Astrocyte of the cerebellum (primary cell): ENCODE measurements around the gene SUSD2.

Source experiments
- DNase-seq: peaks from one replicate; pipeline ENCODE4 v3.0.0-alpha.2; 2011; ENCODE audit warnings: low read depth
- H3K4me3 ChIP-seq: 2 replicates; pipeline ENCODE4 v1.5.1; 2011; ENCODE audit warnings: mild to moderate bottlenecking, low read depth, low read length, moderate library complexity
- CTCF ChIP-seq: IDR thresholded peaks from 2 replicates; pipeline ENCODE4 v1.5.1; 2012; ENCODE audit warnings: low read length, low read depth, moderate library complexity, mild to moderate bottlenecking; ENCODE audit errors: missing control alignments
- in situ Hi-C: cut with HindIII; loops from 2 replicates; pipeline ENCODE4 v1.10.0; 2017; ENCODE audit warnings: low sequenced_read_pairs

Gene SUSD2

GRCh38 chr22:24186352-24186740 lies 5.1 kb downstream of the SUSD2 start:
- in situ Hi-C loops, result no loop called here
- H3K4me3 ChIP-seq, result no peak overlapping the region
- DNase-seq, result no peak
- no peak for TF ChIP-seq CTCF

GRCh38 chr22:24186892-24187670 lies 5.8 kb downstream of the SUSD2 start:
- H3K4me3 ChIP-seq, result no peak overlapping the region
- no peak for TF ChIP-seq CTCF
- in situ Hi-C loops, result no loop called here
- no peak for DNase-seq

- TF ChIP-seq CTCF, result no peak
- H3K4me3 ChIP-seq, result no peak overlapping the region
- in situ Hi-C loops, result no loop called here
- DNase-seq, result no peak
Measured at GRCh38 chr22:24187731-24188644, 6.7 kb downstream of the SUSD2 start.

- TF ChIP-seq CTCF, result no peak
- DNase-seq, result no peak
- in situ Hi-C loops, result no loop called here
- H3K4me3 ChIP-seq, result no peak overlapping the region
Measured at GRCh38 chr22:24188705-24189248, 7.5 kb downstream of the SUSD2 start.

- H3K4me3 ChIP-seq, result no peak overlapping the region
- DNase-seq, result no peak
- TF ChIP-seq CTCF, result peak; percentile 91
- in situ Hi-C loops, result no loop called here
Measured at GRCh38 chr22:24189249-24190158, 8.2 kb downstream of the SUSD2 start.

- in situ Hi-C loops, result no loop called here
- no peak overlapping the region for H3K4me3 ChIP-seq
- no peak for TF ChIP-seq CTCF
- no peak for DNase-seq
Measured at GRCh38 chr22:24190159-24190540, 8.9 kb downstream of the SUSD2 start.
